Measurements from ENCODE around the gene RRP8. TPM values are rescaled to one million over a fixed set of nuclear protein-coding genes. Genes with fewer than 3 reads are reported as not detected.

Gene RRP8
- total and polyA plus RNA-seq, 12 donors: 9.4 to 34.8 (median 22.3) TPM

DNA sequence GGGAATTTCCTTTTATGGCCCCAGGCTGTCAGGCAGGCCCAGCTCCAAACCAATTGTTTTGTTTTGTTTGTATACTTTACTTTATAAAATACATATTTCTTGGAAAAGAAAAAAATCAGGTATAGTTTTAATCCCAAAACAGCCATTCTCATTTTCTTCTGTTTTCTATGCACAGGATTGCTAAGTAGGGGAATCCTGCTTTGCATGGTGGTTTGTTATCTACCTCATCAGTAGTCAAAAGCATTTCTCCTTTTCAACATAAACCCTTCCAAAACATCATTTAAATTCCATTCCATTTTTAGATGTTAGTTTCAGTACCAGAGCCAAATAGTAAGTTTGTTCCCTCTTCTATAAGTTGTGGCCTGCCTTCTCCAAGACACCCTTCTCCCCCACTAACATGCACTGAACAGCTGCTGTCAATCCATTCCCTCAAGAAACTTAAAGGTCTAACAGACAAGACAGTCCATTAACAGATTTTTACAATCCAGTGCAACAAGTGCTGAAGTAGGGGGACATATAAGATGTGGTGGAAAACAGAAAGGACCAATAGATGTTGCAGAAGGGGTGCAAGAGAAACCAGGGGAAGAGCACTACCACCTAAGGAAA, 3.9 kb upstream of the RRP8 start:
- H3K36me3 ChIP-seq (replicated peaks in 1 of 2): peaks cover 0 to 37% of the 10 kb centered on the region in 2 donors
- intact Hi-C loops (cut with DNase I): loop anchor here in 1 of 2 donors (10.0 kb wide), 1 partner anchor 72 kb away; no protein-coding TSS in a partner anchor
- no peaks in the 10 kb centered on the region for H3K9me3 ChIP-seq (replicated peaks in 1 of 3)
- H3K27ac ChIP-seq: peak overlapping the region in 3 of 5 donors; percentile 75 to 90 (median 89)
- peak in 1 of 7 donors; percentile 15 for DNase-seq
- TF ChIP-seq, protein P1, sequence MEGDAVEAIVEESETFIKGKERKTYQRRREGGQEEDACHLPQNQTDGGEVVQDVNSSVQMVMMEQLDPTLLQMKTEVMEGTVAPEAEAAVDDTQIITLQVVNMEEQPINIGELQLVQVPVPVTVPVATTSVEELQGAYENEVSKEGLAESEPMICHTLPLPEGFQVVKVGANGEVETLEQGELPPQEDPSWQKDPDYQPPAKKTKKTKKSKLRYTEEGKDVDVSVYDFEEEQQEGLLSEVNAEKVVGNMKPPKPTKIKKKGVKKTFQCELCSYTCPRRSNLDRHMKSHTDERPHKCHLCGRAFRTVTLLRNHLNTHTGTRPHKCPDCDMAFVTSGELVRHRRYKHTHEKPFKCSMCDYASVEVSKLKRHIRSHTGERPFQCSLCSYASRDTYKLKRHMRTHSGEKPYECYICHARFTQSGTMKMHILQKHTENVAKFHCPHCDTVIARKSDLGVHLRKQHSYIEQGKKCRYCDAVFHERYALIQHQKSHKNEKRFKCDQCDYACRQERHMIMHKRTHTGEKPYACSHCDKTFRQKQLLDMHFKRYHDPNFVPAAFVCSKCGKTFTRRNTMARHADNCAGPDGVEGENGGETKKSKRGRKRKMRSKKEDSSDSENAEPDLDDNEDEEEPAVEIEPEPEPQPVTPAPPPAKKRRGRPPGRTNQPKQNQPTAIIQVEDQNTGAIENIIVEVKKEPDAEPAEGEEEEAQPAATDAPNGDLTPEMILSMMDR (IDR thresholded peaks at IDR 0.05): no peak
- no peak for TF ChIP-seq POLR2A (IDR thresholded peaks at IDR 0.05)
- H3K4me1 ChIP-seq (replicated peaks in 1 of 2): peaks cover 34 to 53% of the 10 kb centered on the region in 2 donors
- H3K4me3 ChIP-seq: peak overlapping the region in 1 of 4 donors; percentile 0
- no peaks in the 10 kb centered on the region for H3K27me3 ChIP-seq

DNA sequence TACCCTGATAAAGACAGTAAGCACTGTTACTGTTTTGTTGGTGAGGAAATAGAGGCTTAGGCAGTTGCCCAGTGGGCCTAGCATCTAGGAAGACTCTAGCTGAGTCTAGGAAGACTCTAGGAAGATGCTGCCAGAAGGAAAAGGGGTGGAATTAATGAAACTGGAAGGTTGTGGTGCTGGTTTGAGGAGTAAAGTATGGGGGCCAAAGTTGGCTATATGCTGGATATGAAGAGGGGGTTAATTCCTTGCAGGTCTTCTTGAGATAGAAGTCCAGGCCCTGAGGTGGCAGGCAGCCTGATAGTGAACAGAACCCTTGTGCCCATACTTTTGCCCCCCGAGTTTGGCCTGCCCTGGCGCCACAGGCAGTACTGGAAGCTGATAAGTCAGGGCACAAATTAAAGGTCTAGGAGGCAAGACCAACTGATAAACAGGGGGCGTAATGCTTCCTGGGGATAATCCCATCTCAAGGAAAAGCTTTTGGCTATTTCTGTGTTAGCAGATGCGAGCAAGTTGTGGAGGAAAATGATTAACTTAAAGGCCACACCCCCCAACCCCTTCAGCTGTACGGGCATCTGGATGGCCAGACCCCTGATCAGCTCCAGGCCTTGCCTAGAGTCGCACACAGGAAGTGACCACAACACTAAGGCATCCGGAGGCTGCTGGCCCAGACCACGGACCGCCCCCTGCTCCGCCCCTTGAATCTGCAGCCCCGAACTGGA, 3.2 kb upstream of the RRP8 start:
- no peaks in the 10 kb centered on the region for H3K27me3 ChIP-seq
- WGBS, 4 donors: 15 to 20% (median 20%) methylated on average over 10 to 11 of the region's 11 CpGs
- DNase-seq: peak; percentile 84 to 96 (median 92)
- peak overlapping the region in 1 of 4 donors; percentile 95 for H3K4me3 ChIP-seq
- TF ChIP-seq POLR2A (IDR thresholded peaks at IDR 0.05): peak; percentile 41 to 75
- TF ChIP-seq, protein P1 (IDR thresholded peaks at IDR 0.05): no peak
- peaks cover 0 to 37% of the 10 kb centered on the region in 2 donors for H3K36me3 ChIP-seq (replicated peaks in 1 of 2)
- H3K4me1 ChIP-seq (replicated peaks in 1 of 2): peaks cover 39 to 59% of the 10 kb centered on the region in 2 donors
- H3K9me3 ChIP-seq (replicated peaks in 1 of 3): no peaks in the 10 kb centered on the region
- peak overlapping the region in 4 of 5 donors; percentile 75 to 90 (median 84) for H3K27ac ChIP-seq
- intact Hi-C loops (cut with DNase I): loop anchor here in 1 of 2 donors (10.0 kb wide), 1 partner anchor 72 kb away; no protein-coding TSS in a partner anchor

DNA sequence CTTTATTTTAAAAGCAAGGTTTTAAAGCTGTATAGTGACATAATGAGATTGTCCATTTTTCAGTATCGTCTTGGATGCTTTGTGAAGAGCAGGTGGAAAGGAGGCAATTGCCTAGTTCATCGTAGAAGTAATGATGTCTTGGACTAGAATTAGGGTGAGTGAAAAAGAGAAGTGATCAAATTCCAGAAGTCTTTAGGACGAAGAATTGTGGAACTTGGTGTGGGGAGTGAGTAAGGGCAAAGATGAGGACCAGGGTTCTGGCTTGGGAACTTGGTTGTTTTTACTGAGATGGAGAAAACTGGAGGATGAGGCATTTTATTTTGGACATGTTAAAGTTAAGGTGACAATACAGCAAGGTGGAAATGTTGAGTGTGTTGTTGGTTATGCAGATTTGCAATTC, 1.4 kb upstream of the RRP8 start:
- Histone ChIP-seq H3K27me3 (no peaks in the 10 kb centered on the region), H3K36me3 (replicated peaks in 1 of 2) (peaks cover 0 to 40% of the 10 kb centered on the region in 2 donors), H3K27ac (peak overlapping the region; percentile 34 to 98 (median 90)), H3K4me1 (replicated peaks in 1 of 2) (peaks cover 34 to 55% of the 10 kb centered on the region in 2 donors), H3K4me3 (peak overlapping the region; percentile 48 to 95 (median 88)), H3K9me3 (replicated peaks in 1 of 3) (no peaks in the 10 kb centered on the region)
- WGBS, 4 donors: 28 to 43% (median 35%) methylated on average over 3 of the region's 3 CpGs
- TF ChIP-seq POLR2A (IDR thresholded peaks at IDR 0.05): no peak
- TF ChIP-seq, protein P1 (IDR thresholded peaks at IDR 0.05): no peak
- DNase-seq: peak in 2 of 7 donors; percentile 5 to 9
- intact Hi-C loops (cut with DNase I): loop anchor here in 1 of 2 donors (5.0 to 10.0 kb wide), 2 partner anchors 70 to 78 kb away; partner anchors contain the start of gene MRPL17

DNA sequence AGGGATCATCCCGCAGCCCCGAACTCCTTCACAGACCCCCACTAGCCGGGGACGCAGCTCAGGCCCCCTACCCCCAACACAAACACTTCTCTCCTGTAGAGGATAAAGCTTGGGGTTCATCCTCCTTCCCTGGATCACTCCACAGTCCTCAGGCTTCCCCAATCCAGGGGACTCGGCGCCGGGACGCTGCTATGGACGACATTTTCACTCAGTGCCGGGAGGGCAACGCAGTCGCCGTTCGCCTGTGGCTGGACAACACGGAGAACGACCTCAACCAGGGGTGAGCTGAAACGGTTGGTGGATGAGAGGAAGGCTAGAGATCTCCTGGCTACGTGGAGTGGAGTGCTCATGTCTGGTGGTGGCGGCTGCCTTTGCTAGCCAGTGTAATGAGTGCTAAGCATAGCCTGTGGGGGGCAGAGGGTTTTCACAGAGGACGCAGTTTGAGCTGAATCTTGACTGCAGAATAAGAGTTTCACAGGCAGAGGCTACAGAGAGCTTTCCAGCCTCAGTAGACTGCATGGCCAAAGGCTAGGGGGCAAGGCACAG, 738 bp upstream of the RRP8 start:
- DNase-seq: peak in 6 of 7 donors; percentile 48 to 79 (median 62)
- H3K9me3 ChIP-seq (replicated peaks in 1 of 3): no peaks in the 10 kb centered on the region
- H3K36me3 ChIP-seq (replicated peaks in 1 of 2): peaks cover 0 to 40% of the 10 kb centered on the region in 2 donors
- H3K4me3 ChIP-seq: peak overlapping the region; percentile 48 to 95 (median 88)
- no peaks in the 10 kb centered on the region for H3K27me3 ChIP-seq
- intact Hi-C loops (cut with DNase I): loop anchor here in 1 of 2 donors (5.0 to 10.0 kb wide), 2 partner anchors 69 to 78 kb away; partner anchors contain the start of gene MRPL17
- 0 to 1% (median 0%) methylated on average over 7 to 20 of the region's 20 CpGs for WGBS, 4 donors
- peaks cover 34 to 55% of the 10 kb centered on the region in 2 donors for H3K4me1 ChIP-seq (replicated peaks in 1 of 2)
- TF ChIP-seq POLR2A (IDR thresholded peaks at IDR 0.05): peak; percentile 21 to 52
- TF ChIP-seq, protein P1 (IDR thresholded peaks at IDR 0.05): no peak
- H3K27ac ChIP-seq: peak overlapping the region; percentile 34 to 98 (median 90)
